NCI-H446 treated with DMSO at 0.1 percent for 48 hours (cell line): ENCODE measurements around the gene CROCC.
"Not testable (repeated sequence)": the region's sequence is repeated elsewhere in the genome, so short reads cannot be mapped to it uniquely, and the experiment has no call there.

Experiments used
- DNase-seq: peaks from one replicate; lab custom pipeline; 2025; lab: John Stamatoyannopoulos, UW

Gene CROCC

GRCh38 chr1:16921391-16922185, at the start of gene CROCC:
TSS of gene CROCC (plus strand) at chr1:16921931. CDS start at chr1:16922019, 88 bp downstream.
- DNase-seq, result no peak

- DNase-seq, result not testable (repeated sequence)
Measured at GRCh38 chr1:16872152-16873075, 49.3 kb upstream of the CROCC start.

- DNase-seq, result not testable (repeated sequence)
Measured at GRCh38 chr1:16873076-16873879, 48.5 kb upstream of the CROCC start.

GRCh38 chr1:16874968-16875765, 46.6 kb upstream of the CROCC start:
- not testable (repeated sequence) for DNase-seq

- not testable (repeated sequence) for DNase-seq
Measured at GRCh38 chr1:16881742-16882141, 40.0 kb upstream of the CROCC start.

- no peak for DNase-seq
Measured at GRCh38 chr1:16882986-16883385, 38.7 kb upstream of the CROCC start.

- DNase-seq, result not testable (repeated sequence)
Measured at GRCh38 chr1:16884487-16884886, 37.2 kb upstream of the CROCC start.

GRCh38 chr1:16886860-16887605, 34.7 kb upstream of the CROCC start:
- DNase-seq, result no peak

GRCh38 chr1:16888860-16889816, 32.6 kb upstream of the CROCC start:
- no peak for DNase-seq

GRCh38 chr1:16890539-16891021, 31.2 kb upstream of the CROCC start:
- not testable (repeated sequence) for DNase-seq

GRCh38 chr1:16891057-16891456, 30.7 kb upstream of the CROCC start:
- not testable (repeated sequence) for DNase-seq

GRCh38 chr1:16892978-16893525, 28.7 kb upstream of the CROCC start:
- DNase-seq, result not testable (repeated sequence)

GRCh38 chr1:16893796-16894195, 27.9 kb upstream of the CROCC start:
- not testable (repeated sequence) for DNase-seq

- not testable (repeated sequence) for DNase-seq
Measured at GRCh38 chr1:16894338-16894737, 27.4 kb upstream of the CROCC start.

- not testable (repeated sequence) for DNase-seq
Measured at GRCh38 chr1:16895233-16895597, 26.5 kb upstream of the CROCC start.

GRCh38 chr1:16895598-16896315, 26.0 kb upstream of the CROCC start, which contains the start of gene RNU1-2:
TSS of gene RNU1-2 (plus strand) at chr1:16895980.
- peak; percentile 100 for DNase-seq

- DNase-seq, result peak; percentile 100
Measured at GRCh38 chr1:16896316-16897055, 25.2 kb upstream of the CROCC start.
